Hepatocyte (in vitro differentiated cells): ENCODE results near the gene TFEB. TPM values are rescaled to one million over a fixed set of nuclear protein-coding genes. Genes with fewer than 3 reads are reported as not detected.

Source experiments
- DNase-seq: peaks from one replicate; pipeline ENCODE4 v3.0.0-alpha.2; 2016; ENCODE audit warnings: low spot score
- H2AFZ ChIP-seq: fragments of 200-600 bp; sonication (generic); 2 replicates; pipeline ENCODE4 v1.6.0; 2016; ENCODE audit warnings: antibody characterized with exemption, mild to moderate bottlenecking
- H3K27ac ChIP-seq: fragments of 200-600 bp; sonication (generic); 2 replicates; pipeline ENCODE4 v1.5.1; 2016; ENCODE audit warnings: mild to moderate bottlenecking
- H3K27me3 ChIP-seq: fragments of 200-600 bp; sonication (generic); 2 replicates; pipeline ENCODE4 v1.6.1; 2016
- H3K36me3 ChIP-seq: fragments of 200-600 bp; sonication (generic); replicated peaks from 2 replicates; pipeline ENCODE4 v1.5.1; 2016; ENCODE audit warnings: low read depth; ENCODE audit not compliant: insufficient read depth
- H3K4me1 ChIP-seq: fragments of 200-600 bp; sonication (generic); 2 replicates; pipeline ENCODE4 v1.5.1; 2016; ENCODE audit warnings: mild to moderate bottlenecking, moderate library complexity; ENCODE audit not compliant: insufficient read depth
- H3K4me2 ChIP-seq: fragments of 200-600 bp; sonication (generic); 2 replicates; pipeline ENCODE4 v1.6.0; 2016
- H3K4me3 ChIP-seq: fragments of 200-600 bp; sonication (generic); 2 replicates; pipeline ENCODE4 v1.5.1; 2016; ENCODE audit warnings: mild to moderate bottlenecking
- H3K79me2 ChIP-seq: fragments of 200-600 bp; sonication (generic); 2 replicates; pipeline ENCODE4 v1.6.0; 2017; ENCODE audit warnings: mild to moderate bottlenecking
- H3K9me2 ChIP-seq: fragments of 200-600 bp; sonication (generic); replicated peaks from 2 replicates; pipeline ENCODE4 v1.6.0; 2017; ENCODE audit warnings: mild to moderate bottlenecking; ENCODE audit not compliant: insufficient read depth
- H3K9me3 ChIP-seq: fragments of 200-600 bp; sonication (generic); 2 replicates; pipeline ENCODE4 v1.5.1; 2016; ENCODE audit warnings: low read depth, mild to moderate bottlenecking
- H4K20me1 ChIP-seq: fragments of 200-600 bp; sonication (generic); 2 replicates; pipeline ENCODE4 v1.6.0; 2016; ENCODE audit warnings: mild to moderate bottlenecking; ENCODE audit not compliant: insufficient read depth, poor library complexity, severe bottlenecking
- CTCF ChIP-seq: fragments of 200-600 bp; sonication (generic); IDR thresholded peaks from 2 replicates; pipeline ENCODE4 v1.5.1; 2016; ENCODE audit warnings: antibody characterized with exemption, mild to moderate bottlenecking; ENCODE audit not compliant: poor library complexity
- EZH2 ChIP-seq: fragments of 200-600 bp; sonication (generic); IDR thresholded peaks from 2 replicates; pipeline ENCODE4 v1.6.1; 2016; ENCODE audit warnings: antibody characterized with exemption, mild to moderate bottlenecking, borderline replicate concordance
- EZH2phosphoT487 ChIP-seq: fragments of 200-600 bp; sonication (generic); IDR thresholded peaks from one replicate; pipeline ENCODE4 v1.6.1; 2018; ENCODE audit warnings: antibody characterized with exemption, mild to moderate bottlenecking, low read depth, moderate library complexity; ENCODE audit not compliant: unreplicated experiment, severe bottlenecking
- WGBS: methylation state at CpG from one replicate; pipeline ENCODE4 v1.1.6; 2016; ENCODE audit warnings: low lambda C conversion rate; ENCODE audit errors: missing lambda C conversion rate; 5-methylcytosine and 5-hydroxymethylcytosine counted together
- polyA plus RNA-seq: library from polyadenylated mRNA; unstranded; fragments of >200 nt; fragmentation: Nextera tagmentation; extraction: Ambion mirVana; gene quantifications from 2 replicates; pipeline ENCODE4 v1.2.1, GENCODE V29; 2016
- total RNA-seq: library from RNA; depleted of rRNA; stranded (reverse); fragments of >200 nt; gene quantifications from 2 replicates; pipeline ENCODE4 v1.2.3, GENCODE V29; 2014

TFEB gene
- total and polyA plus RNA-seq, 2 experiments from 2014 or later, result 14.2 to 32.7 TPM

- TF ChIP-seq EZH2 (no peak), EZH2phosphoT487 (no peak), CTCF (no peak)
- no peak overlapping the region for H2AFZ ChIP-seq
- H3K79me2 ChIP-seq, result no peaks in the 10 kb centered on the region
- H3K4me1 ChIP-seq, result no peaks in the 10 kb centered on the region
- H3K9me2 ChIP-seq, result no peaks in the 10 kb centered on the region
- no peak overlapping the region for H3K27ac ChIP-seq
- no peak overlapping the region for H3K4me2 ChIP-seq
- H3K4me3 ChIP-seq, result no peak overlapping the region
- DNase-seq, result no peak
- WGBS, result 72% methylated on average over 13 of the region's 13 CpGs
- H3K36me3 ChIP-seq, result no peaks in the 10 kb centered on the region
- no peaks in the 10 kb centered on the region for H3K27me3 ChIP-seq
- H3K9me3 ChIP-seq, result no peaks in the 10 kb centered on the region
- H4K20me1 ChIP-seq, result no peaks in the 10 kb centered on the region
These were observed 20.9 kb upstream of the TFEB start for GRCh38 chr6:41756354-41756753.

GRCh38 chr6:41755895-41756294 lies 20.5 kb upstream of the TFEB start:
- H3K9me2 ChIP-seq, result no peaks in the 10 kb centered on the region
- no peak overlapping the region for H2AFZ ChIP-seq
- no peaks in the 10 kb centered on the region for H3K36me3 ChIP-seq
- H3K4me3 ChIP-seq, result no peak overlapping the region
- H3K9me3 ChIP-seq, result no peaks in the 10 kb centered on the region
- H3K27me3 ChIP-seq, result no peaks in the 10 kb centered on the region
- H3K4me2 ChIP-seq, result no peak overlapping the region
- no peaks in the 10 kb centered on the region for H3K4me1 ChIP-seq
- 83% methylated on average over 4 of the region's 4 CpGs for WGBS
- no peaks in the 10 kb centered on the region for H3K79me2 ChIP-seq
- TF ChIP-seq EZH2phosphoT487 (no peak), EZH2 (no peak), CTCF (no peak)
- no peak overlapping the region for H3K27ac ChIP-seq
- DNase-seq, result no peak
- H4K20me1 ChIP-seq, result no peaks in the 10 kb centered on the region

GRCh38 chr6:41750374-41750773 lies 15.0 kb upstream of the TFEB start:
- Histone ChIP-seq H2AFZ (no peak overlapping the region), H3K27me3 (no peaks in the 10 kb centered on the region), H3K27ac (no peak overlapping the region), H3K4me1 (peaks cover 11% of the 10 kb centered on the region), H3K9me3 (no peaks in the 10 kb centered on the region), H3K79me2 (no peaks in the 10 kb centered on the region), H3K36me3 (no peaks in the 10 kb centered on the region), H4K20me1 (no peaks in the 10 kb centered on the region), H3K9me2 (no peaks in the 10 kb centered on the region), H3K4me3 (no peak overlapping the region), H3K4me2 (no peak overlapping the region)
- WGBS, result 96% methylated on average over 3 of the region's 3 CpGs
- TF ChIP-seq EZH2phosphoT487 (no peak), EZH2 (no peak), CTCF (no peak)
- DNase-seq, result no peak

GRCh38 chr6:41748542-41748941 lies 13.1 kb upstream of the TFEB start:
- Histone ChIP-seq H4K20me1 (no peaks in the 10 kb centered on the region), H3K4me2 (no peak overlapping the region), H3K4me1 (peaks cover 11% of the 10 kb centered on the region), H2AFZ (no peak overlapping the region), H3K79me2 (no peaks in the 10 kb centered on the region), H3K27me3 (no peaks in the 10 kb centered on the region), H3K9me2 (no peaks in the 10 kb centered on the region), H3K9me3 (no peaks in the 10 kb centered on the region), H3K27ac (no peak overlapping the region), H3K4me3 (no peak overlapping the region), H3K36me3 (no peaks in the 10 kb centered on the region)
- WGBS, result 75% methylated on average over 3 of the region's 3 CpGs
- DNase-seq, result no peak
- TF ChIP-seq CTCF, result no peak
- no peak for TF ChIP-seq EZH2phosphoT487
- no peak for TF ChIP-seq EZH2
